Neural cell (in vitro differentiated cells): ENCODE results near the gene ONECUT2. TPM values are rescaled to one million over a fixed set of nuclear protein-coding genes. Genes with fewer than 3 reads are reported as not detected.
A peak's percentile ranks its signal among the peaks of the same experiment; 100 is the strongest.

Experiments
- H2AFZ ChIP-seq: fragments of 200-600, 300-800 bp; sonication (generic), shearing (Covaris generic); 2 replicates; pipeline ENCODE4 v1.6.0; 2014; ENCODE audit warnings: low read depth, mild to moderate bottlenecking, antibody characterized with exemption, low read length, moderate library complexity
- H3F3A ChIP-seq: fragments of 200-600 bp; shearing (Covaris generic); 2 replicates; pipeline ENCODE4 v1.6.1; 2016; ENCODE audit warnings: mild to moderate bottlenecking, moderate library complexity, mixed read lengths, antibody characterized with exemption, low read length; ENCODE audit not compliant: insufficient read depth, poor library complexity, severe bottlenecking
- H3K27ac ChIP-seq: fragments of 200-600, 300-800 bp; sonication (generic), shearing (Covaris generic); 2 replicates; pipeline ENCODE4 v1.5.1; 2014; ENCODE audit warnings: mild to moderate bottlenecking, low read length, moderate library complexity
- H3K27me3 ChIP-seq: fragments of 300-800, 200-600 bp; sonication (generic), shearing (Covaris generic); 2 replicates; pipeline ENCODE4 v1.6.0; 2014; ENCODE audit warnings: mild to moderate bottlenecking, low read depth, low read length, moderate library complexity; ENCODE audit not compliant: insufficient read depth
- H3K36me3 ChIP-seq: fragments of 300-800, 200-600 bp; sonication (generic), shearing (Covaris generic); 2 replicates; pipeline ENCODE4 v1.5.1; 2014; ENCODE audit warnings: mild to moderate bottlenecking, antibody characterized with exemption, low read length, moderate library complexity; ENCODE audit not compliant: insufficient read depth
- H3K4me2 ChIP-seq: fragments of 300-800, 200-600 bp; sonication (generic), shearing (Covaris generic); 2 replicates; pipeline ENCODE4 v1.6.0; 2014; ENCODE audit warnings: mild to moderate bottlenecking, low read length
- H3K4me3 ChIP-seq: fragments of 300-800, 200-600 bp; sonication (generic), shearing (Covaris generic); 2 replicates; pipeline ENCODE4 v1.5.1; 2014; ENCODE audit warnings: mild to moderate bottlenecking, low read length, moderate library complexity
- H3K79me2 ChIP-seq: fragments of 200-600 bp; shearing (Covaris generic); replicated peaks from 2 replicates; pipeline ENCODE4 v1.6.0; 2014; ENCODE audit warnings: mild to moderate bottlenecking, low read length, moderate library complexity; ENCODE audit not compliant: insufficient read depth
- H3K9ac ChIP-seq: fragments of 300-800, 200-600 bp; sonication (generic), shearing (Covaris generic); 2 replicates; pipeline ENCODE4 v1.6.1; 2016; ENCODE audit warnings: mild to moderate bottlenecking, low read length, mixed read lengths
- H3K9me2 ChIP-seq: fragments of 200-600 bp; shearing (Covaris generic); 2 replicates; pipeline ENCODE4 v1.6.1; 2016; ENCODE audit warnings: mild to moderate bottlenecking, low read length, mixed read lengths; ENCODE audit not compliant: insufficient read depth
- H3K9me3 ChIP-seq: fragments of 200-600, 300-800 bp; sonication (generic), shearing (Covaris generic); 2 replicates; pipeline ENCODE4 v1.6.1; 2016; ENCODE audit warnings: mild to moderate bottlenecking, mixed run types, low read length, moderate library complexity, mixed read lengths
- H4K20me1 ChIP-seq: fragments of 200-600 bp; shearing (Covaris generic); 2 replicates; pipeline ENCODE4 v1.6.1; 2016; ENCODE audit warnings: mild to moderate bottlenecking, mixed run types; ENCODE audit not compliant: insufficient read depth
- CTCF ChIP-seq: fragments of 450-650 bp; IDR thresholded peaks from 2 replicates; pipeline ENCODE4 v1.5.1; 2014; ENCODE audit warnings: antibody characterized with exemption, mild to moderate bottlenecking, moderate library complexity; ENCODE audit not compliant: poor library complexity, severe bottlenecking
- EP300 ChIP-seq: fragments of 450-650 bp; conservative IDR thresholded peaks from 2 replicates; pipeline ENCODE4 v1.6.1; 2014; ENCODE audit warnings: antibody characterized with exemption, mild to moderate bottlenecking, moderate library complexity; ENCODE audit not compliant: poor library complexity, severe bottlenecking
- EZH2 ChIP-seq: fragments of 200-600, 300-800 bp; shearing (Covaris generic), sonication (generic); IDR thresholded peaks from 2 replicates; pipeline ENCODE4 v1.6.1; 2014; ENCODE audit warnings: antibody characterized with exemption, low read length, borderline replicate concordance, mild to moderate bottlenecking; ENCODE audit not compliant: insufficient read depth, poor library complexity, severe bottlenecking
- MXI1 ChIP-seq: fragments of 450-650 bp; conservative IDR thresholded peaks from 2 replicates; pipeline ENCODE4 v1.6.1; 2014; ENCODE audit warnings: antibody characterized with exemption, mild to moderate bottlenecking; ENCODE audit not compliant: poor library complexity, severe bottlenecking
- POLR2AphosphoS5 ChIP-seq: IDR thresholded peaks from 2 replicates; pipeline ENCODE4 v1.6.1; 2012
- RAD21 ChIP-seq: fragments of 450-650 bp; conservative IDR thresholded peaks from 2 replicates; pipeline ENCODE4 v1.6.1; 2014; ENCODE audit warnings: antibody characterized with exemption, mild to moderate bottlenecking, moderate library complexity
- SMC3 ChIP-seq: fragments of 450-650 bp; conservative IDR thresholded peaks from 2 replicates; pipeline ENCODE4 v1.6.1; 2014; ENCODE audit warnings: antibody characterized with exemption, mild to moderate bottlenecking, moderate library complexity; ENCODE audit not compliant: poor library complexity
- TAF1 ChIP-seq: IDR thresholded peaks from 2 replicates; pipeline ENCODE4 v1.6.1; 2012; ENCODE audit warnings: low read depth
- polyA plus RNA-seq: library from polyadenylated mRNA; depleted of rRNA; stranded (reverse); fragments of >200 nt; gene quantifications from 2 replicates; pipeline ENCODE4 v1.2.3, GENCODE V29; 2014
- TF ChIP-seq, protein P1 (sequence below): IDR thresholded peaks from 2 replicates; pipeline ENCODE4 v1.6.1; 2012; ENCODE audit warnings: borderline replicate concordance

ONECUT2 gene
- polyA plus RNA-seq, 1 donor from 2014 or later = 4.3 TPM

GRCh38 chr18:57430079-57431001 is 4.8 kb upstream of the ONECUT2 start:
- no peaks in the 10 kb centered on the region for H3K9me3 ChIP-seq
- no peaks in the 10 kb centered on the region for H3F3A ChIP-seq
- H3K9ac ChIP-seq = no peak overlapping the region
- H3K79me2 ChIP-seq = no peaks in the 10 kb centered on the region
- H4K20me1 ChIP-seq = no peaks in the 10 kb centered on the region
- H3K4me2 ChIP-seq = no peak overlapping the region
- H3K27me3 ChIP-seq = peaks cover 92% of the 10 kb centered on the region
- H2AFZ ChIP-seq = no peak overlapping the region
- peak; percentile 34 for TF ChIP-seq POLR2AphosphoS5
- TF ChIP-seq EZH2 = peak; percentile 72
- no peak for TF ChIP-seq EP300
- no peak for TF ChIP-seq RAD21
- H3K36me3 ChIP-seq = no peaks in the 10 kb centered on the region
- H3K27ac ChIP-seq = no peak overlapping the region
- H3K4me3 ChIP-seq = no peak overlapping the region
- H3K9me2 ChIP-seq = no peaks in the 10 kb centered on the region

DNA sequence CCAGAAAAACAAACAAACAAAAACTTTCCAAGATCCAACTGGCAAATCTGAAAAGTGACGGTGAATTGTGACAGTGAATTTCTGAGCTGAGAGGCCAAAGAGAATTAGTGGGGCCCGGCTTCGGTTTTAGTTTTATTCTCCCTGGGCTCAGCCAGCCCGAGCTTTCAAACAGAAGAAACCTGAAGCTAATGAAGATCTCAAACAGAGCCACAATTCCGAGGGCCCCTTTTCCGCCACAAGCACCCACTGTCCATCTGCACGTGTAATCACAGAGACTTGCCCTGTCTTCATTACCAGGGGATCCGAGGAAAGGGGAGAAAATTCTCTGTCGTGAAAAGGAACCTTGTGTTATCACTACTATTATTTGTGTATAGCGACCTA is 4.2 kb upstream of the ONECUT2 start:
- no peak overlapping the region for H3K4me3 ChIP-seq
- H3K27me3 ChIP-seq = peaks cover 91% of the 10 kb centered on the region
- no peaks in the 10 kb centered on the region for H3F3A ChIP-seq
- no peaks in the 10 kb centered on the region for H3K9me2 ChIP-seq
- H3K79me2 ChIP-seq = no peaks in the 10 kb centered on the region
- H3K27ac ChIP-seq = no peak overlapping the region
- H3K9ac ChIP-seq = no peak overlapping the region
- H2AFZ ChIP-seq = no peak overlapping the region
- H4K20me1 ChIP-seq = no peaks in the 10 kb centered on the region
- no peak for TF ChIP-seq RAD21
- no peak for TF ChIP-seq SMC3
- no peak for TF ChIP-seq TAF1
- TF ChIP-seq EZH2 = no peak
- TF ChIP-seq MXI1 = no peak
- no peak for TF ChIP-seq EP300
- TF ChIP-seq CTCF = no peak
- TF ChIP-seq, protein P1, sequence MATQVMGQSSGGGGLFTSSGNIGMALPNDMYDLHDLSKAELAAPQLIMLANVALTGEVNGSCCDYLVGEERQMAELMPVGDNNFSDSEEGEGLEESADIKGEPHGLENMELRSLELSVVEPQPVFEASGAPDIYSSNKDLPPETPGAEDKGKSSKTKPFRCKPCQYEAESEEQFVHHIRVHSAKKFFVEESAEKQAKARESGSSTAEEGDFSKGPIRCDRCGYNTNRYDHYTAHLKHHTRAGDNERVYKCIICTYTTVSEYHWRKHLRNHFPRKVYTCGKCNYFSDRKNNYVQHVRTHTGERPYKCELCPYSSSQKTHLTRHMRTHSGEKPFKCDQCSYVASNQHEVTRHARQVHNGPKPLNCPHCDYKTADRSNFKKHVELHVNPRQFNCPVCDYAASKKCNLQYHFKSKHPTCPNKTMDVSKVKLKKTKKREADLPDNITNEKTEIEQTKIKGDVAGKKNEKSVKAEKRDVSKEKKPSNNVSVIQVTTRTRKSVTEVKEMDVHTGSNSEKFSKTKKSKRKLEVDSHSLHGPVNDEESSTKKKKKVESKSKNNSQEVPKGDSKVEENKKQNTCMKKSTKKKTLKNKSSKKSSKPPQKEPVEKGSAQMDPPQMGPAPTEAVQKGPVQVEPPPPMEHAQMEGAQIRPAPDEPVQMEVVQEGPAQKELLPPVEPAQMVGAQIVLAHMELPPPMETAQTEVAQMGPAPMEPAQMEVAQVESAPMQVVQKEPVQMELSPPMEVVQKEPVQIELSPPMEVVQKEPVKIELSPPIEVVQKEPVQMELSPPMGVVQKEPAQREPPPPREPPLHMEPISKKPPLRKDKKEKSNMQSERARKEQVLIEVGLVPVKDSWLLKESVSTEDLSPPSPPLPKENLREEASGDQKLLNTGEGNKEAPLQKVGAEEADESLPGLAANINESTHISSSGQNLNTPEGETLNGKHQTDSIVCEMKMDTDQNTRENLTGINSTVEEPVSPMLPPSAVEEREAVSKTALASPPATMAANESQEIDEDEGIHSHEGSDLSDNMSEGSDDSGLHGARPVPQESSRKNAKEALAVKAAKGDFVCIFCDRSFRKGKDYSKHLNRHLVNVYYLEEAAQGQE = no peak
- TF ChIP-seq POLR2AphosphoS5 = no peak
- H3K36me3 ChIP-seq = no peaks in the 10 kb centered on the region
- no peaks in the 10 kb centered on the region for H3K9me3 ChIP-seq
- no peak overlapping the region for H3K4me2 ChIP-seq
